A549 (cell line): Measurements from ENCODE around the gene ADD2. TPM values are rescaled to one million over a fixed set of nuclear protein-coding genes. Genes with fewer than 3 reads are reported as not detected.

Experiments used
- ATAC-seq, 2 experiments: fragments of 200-7000 bp in 1 of 2; fragments of >200 bp in 1 of 2; cut with Nextera tagmentation in 1 of 2; cut with Tn5 transposase in 1 of 2; 3 replicates each; pipeline versions ENCODE4 v1.8.0 to v1.9.1; 2018 to 2020; ENCODE audit warnings: mild to moderate bottlenecking in 1 of 2, moderate library complexity in 1 of 2
- CTCF ChIA-PET: fragments of 300-600 bp; sonication (Branson Sonifier 250); formaldehyde crosslinking; extraction: SDS; loops from one replicate; lab custom pipeline; 2021; ENCODE audit warnings: antibody characterized with exemption, inconsistent platforms; lab: Yijun Ruan, JAX
- POLR2A ChIA-PET: fragments of 350-600 bp; formaldehyde crosslinking; extraction: SDS; loops from one replicate; lab custom pipeline; 2021; ENCODE audit warnings: antibody characterized with exemption, inconsistent platforms; lab: Yijun Ruan, JAX
- DNase-seq, 2 experiments: peaks; one replicate each; pipeline versions ENCODE4 v3.0.0 to v3.0.0-alpha.2; 2011 to 2016; ENCODE audit warnings: low read depth in 1 of 2, low spot score in 1 of 2
- FAIRE-seq: peaks from 2 replicates; lab custom pipeline; 2011; peaks lifted over from hg19 to GRCh38; lab: Jason Lieb, UNC
- H3K27ac ChIP-seq, 2 experiments: fragments of >200 bp; sonication (Bioruptor Twin); formaldehyde crosslinking; 3 replicates each; pipeline ENCODE4 v1.5.1; 2016 to 2017
- H3K4me1 ChIP-seq: fragments of >200 bp; sonication (Bioruptor Twin); formaldehyde crosslinking; 3 replicates; pipeline ENCODE4 v1.6.1; 2016
- H3K4me2 ChIP-seq: fragments of >200 bp; sonication (Bioruptor Twin); formaldehyde crosslinking; 3 replicates; pipeline ENCODE4 v1.6.1; 2016
- H3K4me3 ChIP-seq: fragments of >200 bp; sonication (Bioruptor Twin); formaldehyde crosslinking; 3 replicates; pipeline ENCODE4 v1.5.1; 2016
- H3K9me3 ChIP-seq: fragments of >200 bp; sonication (Bioruptor Twin); formaldehyde crosslinking; 3 replicates; pipeline ENCODE4 v1.6.1; 2016
- CBX8 ChIP-seq: fragments of 200-600 bp; sonication (generic); IDR thresholded peaks from 2 replicates; pipeline ENCODE4 v1.6.1; 2016
- ELK1 ChIP-seq: fragments of 150-350 bp; IDR thresholded peaks from 2 replicates; pipeline ENCODE4 v1.6.1; 2014; ENCODE audit warnings: low read depth, mild to moderate bottlenecking, low read length
- HDAC2 ChIP-seq: fragments of 200-600 bp; sonication (generic); IDR thresholded peaks from 2 replicates; pipeline ENCODE4 v1.6.1; 2016
- HOXA7 ChIP-seq: fragments of 250-450 bp; sonication (Bioruptor Pico); IDR thresholded peaks from 2 replicates; pipeline ENCODE4 v1.5.0; 2020; ENCODE audit warnings: mild to moderate bottlenecking, moderate library complexity
- HOXB5 ChIP-seq: fragments of 250-450 bp; sonication (Bioruptor Pico); IDR thresholded peaks from 2 replicates; pipeline ENCODE4 v1.5.0; 2020; ENCODE audit warnings: mild to moderate bottlenecking, moderate library complexity
- KDM1A ChIP-seq: fragments of 200-600 bp; sonication (generic); IDR thresholded peaks from 2 replicates; pipeline ENCODE4 v1.6.1; 2016; ENCODE audit warnings: low read depth, mild to moderate bottlenecking
- MAZ ChIP-seq: fragments of 150-350 bp; IDR thresholded peaks from 2 replicates; pipeline ENCODE4 v1.6.1; 2014; ENCODE audit warnings: antibody characterized with exemption, low read depth, low read length, borderline replicate concordance
- PBX3 ChIP-seq: IDR thresholded peaks from 2 replicates; pipeline ENCODE4 v1.6.1; 2012
- PHF8 ChIP-seq: fragments of 200-600 bp; sonication (generic); IDR thresholded peaks from 2 replicates; pipeline ENCODE4 v1.6.1; 2016; ENCODE audit warnings: low read depth, mild to moderate bottlenecking, antibody characterized with exemption, moderate library complexity, borderline replicate concordance
- REST ChIP-seq: fragments of 200-600 bp; sonication (generic); IDR thresholded peaks from 2 replicates; pipeline ENCODE4 v1.6.1; 2016; ENCODE audit warnings: antibody characterized with exemption, mild to moderate bottlenecking, moderate library complexity
- USF2 ChIP-seq: fragments of 450-650 bp; IDR thresholded peaks from 2 replicates; pipeline ENCODE4 v1.6.1; 2014; ENCODE audit warnings: antibody characterized with exemption
- ZNF302 ChIP-seq: fragments of 250-450 bp; sonication (Bioruptor Pico); IDR thresholded peaks from 2 replicates; pipeline ENCODE4 v1.9.0; 2021; ENCODE audit warnings: inconsistent platforms, mild to moderate bottlenecking, moderate library complexity
- WGBS: methylation state at CpG from one replicate; pipeline ENCODE4 v1.1.6; 2017; ENCODE audit errors: missing lambda C conversion rate; 5-methylcytosine and 5-hydroxymethylcytosine counted together
- polyA plus RNA-seq, 4 experiments: library from polyadenylated mRNA; depleted of rRNA in 3 of 4; stranded (reverse); fragments of >200 nt; fragmentation: RNase III in 1 of 4; extraction: RNeasy Plus Mini Kit Qiagen cat#74134 plus additional on column Dnase treatment in 1 of 4; gene quantifications; 2 replicates in 3 of 4; 3 replicates in 1 of 4; pipeline ENCODE4 v1.2.3, GENCODE V29; 2011 to 2017

ADD2 gene
- polyA plus RNA-seq, 2 of the 4 experiments (the other 2 are of a cell fraction), result 18.0 to 25.5 TPM

GRCh38 chr2:70808983-70809958 is 41.3 kb upstream of the ADD2 start:
- ATAC-seq, result peak; percentile 38 to 40; a peak in 5 of 6 replicates
- H3K4me2 ChIP-seq, result no peak overlapping the region
- H3K4me1 ChIP-seq, result no peaks in the 10 kb centered on the region
- no peak overlapping the region for H3K4me3 ChIP-seq
- H3K27ac ChIP-seq, result no peak overlapping the region
- TF ChIP-seq MAZ, result no peak
- TF ChIP-seq HDAC2, result no peak
- TF ChIP-seq HOXA7, result no peak
- TF ChIP-seq HOXB5 (CRISPR knock-in tag), result no peak
- TF ChIP-seq PHF8, result no peak
- TF ChIP-seq, all 56 proteins: peak for 0
- FAIRE-seq, result no peak
- ChIA-PET CTCF (interaction anchor here (0.6 to 4.0 kb wide), 11 partner anchors 8 to 138 kb away, joined by 3 to 21 read pairs (median 4); partner anchors contain the start of gene FIGLA), POLR2A (no interaction called here)
- no peaks in the 10 kb centered on the region for H3K9me3 ChIP-seq
- WGBS, result 67% methylated on average over 12 of the region's 12 CpGs
- DNase-seq, result no peak

- WGBS, result 63% methylated on average over 4 of the region's 4 CpGs
- FAIRE-seq, result no peak
- no peak for ATAC-seq
- TF ChIP-seq USF2 (no peak), KDM1A (no peak), PBX3 (no peak), ZNF302 (CRISPR knock-in tag) (no peak), ELK1 (no peak)
- TF ChIP-seq, all 56 proteins: peak for 0
- CTCF ChIA-PET, result interaction anchor here (1.4 to 4.0 kb wide), 5 partner anchors 18 to 140 kb away, joined by 4 to 21 read pairs (median 4); partner anchors contain the start of gene FIGLA
- H3K4me2 ChIP-seq, result no peak overlapping the region
- no peak overlapping the region for H3K4me3 ChIP-seq
- H3K4me1 ChIP-seq, result no peaks in the 10 kb centered on the region
- POLR2A ChIA-PET, result interaction anchor here (0.9 kb wide), 1 partner anchor 14 kb away, joined by 3 read pairs; no protein-coding TSS in a partner anchor
- H3K27ac ChIP-seq, result no peak overlapping the region
- no peaks in the 10 kb centered on the region for H3K9me3 ChIP-seq
- no peak for DNase-seq
Observed at GRCh38 chr2:70807828-70808118, 39.8 kb upstream of the ADD2 start.

- POLR2A ChIA-PET, result interaction anchor here (0.9 kb wide), 1 partner anchor 14 kb away, joined by 3 read pairs; no protein-coding TSS in a partner anchor
- no peak for ATAC-seq
- CTCF ChIA-PET, result interaction anchor here (1.3 to 4.0 kb wide), 6 partner anchors 17 to 141 kb away, joined by 3 to 21 read pairs (median 6); partner anchors contain the start of genes ADD2 and FIGLA
- H3K4me1 ChIP-seq, result no peaks in the 10 kb centered on the region
- DNase-seq, result no peak
- no peak overlapping the region for H3K4me2 ChIP-seq
- no peak overlapping the region for H3K27ac ChIP-seq
- TF ChIP-seq CBX8 (0 out of 2 replicates have a peak, but pooled peaks have one; percentile 10), REST (no peak)
- FAIRE-seq, result no peak
- H3K4me3 ChIP-seq, result no peak overlapping the region
- WGBS, result 63% methylated on average over 6 of the region's 6 CpGs
- H3K9me3 ChIP-seq, result no peaks in the 10 kb centered on the region
Observed at GRCh38 chr2:70807102-70807827, 39.3 kb upstream of the ADD2 start.
